ENCODE measurements around the gene ALDH1L1.

ALDH1L1 gene

GRCh38 chr3:126124896-126125295 is 55.5 kb downstream of the ALDH1L1 start:
- DNase-seq (ENCODE audit: insufficient read length, low spot score) (no peak), FAIRE-seq (no peak)
- TF ChIP-seq CTCF (IDR thresholded peaks at IDR 0.05; ENCODE audit: insufficient read depth, missing control alignments) = no peak

GRCh38 chr3:126124148-126124868 is 56.1 kb downstream of the ALDH1L1 start:
- DNase-seq (ENCODE audit: insufficient read length, low spot score) (no peak), FAIRE-seq (no peak)
- peak; percentile 1 for TF ChIP-seq CTCF (IDR thresholded peaks at IDR 0.05; ENCODE audit: insufficient read depth, missing control alignments)

GRCh38 chr3:126121632-126122031 is 58.8 kb downstream of the ALDH1L1 start:
- no peak for TF ChIP-seq CTCF (IDR thresholded peaks at IDR 0.05; ENCODE audit: insufficient read depth, missing control alignments)
- FAIRE-seq (no peak), DNase-seq (ENCODE audit: insufficient read length, low spot score) (no peak)

GRCh38 chr3:126121074-126121473 is 59.3 kb downstream of the ALDH1L1 start:
- no peak for DNase-seq (ENCODE audit: insufficient read length, low spot score)
- TF ChIP-seq CTCF (IDR thresholded peaks at IDR 0.05; ENCODE audit: insufficient read depth, missing control alignments) = no peak
- no peak for FAIRE-seq

- FAIRE-seq (no peak), DNase-seq (ENCODE audit: insufficient read length, low spot score) (no peak)
- TF ChIP-seq CTCF (IDR thresholded peaks at IDR 0.05; ENCODE audit: insufficient read depth, missing control alignments) = no peak
Measured at GRCh38 chr3:126119976-126120375, 60.4 kb downstream of the ALDH1L1 start.

GRCh38 chr3:126119008-126119675 is 61.2 kb downstream of the ALDH1L1 start:
- FAIRE-seq (no peak), DNase-seq (ENCODE audit: insufficient read length, low spot score) (no peak)
- TF ChIP-seq CTCF (IDR thresholded peaks at IDR 0.05; ENCODE audit: insufficient read depth, missing control alignments) = no peak

- DNase-seq (ENCODE audit: insufficient read length, low spot score) = no peak
- no peak for FAIRE-seq
- TF ChIP-seq CTCF (IDR thresholded peaks at IDR 0.05; ENCODE audit: insufficient read depth, missing control alignments) = no peak
Measured at GRCh38 chr3:126118591-126118990, 61.8 kb downstream of the ALDH1L1 start.

Measured in D721Med (cell line).